Cortex of kidney (tissue), 1 donor: ENCODE measurements around the gene GLOD5.

Experiments
- DNase-seq: peaks from one replicate; lab custom pipeline; 2025; lab: John Stamatoyannopoulos, UW

GLOD5 gene

GRCh38 chrX:48753708-48754228 is 7.8 kb upstream of the GLOD5 start:
- DNase-seq: no peak

DNA sequence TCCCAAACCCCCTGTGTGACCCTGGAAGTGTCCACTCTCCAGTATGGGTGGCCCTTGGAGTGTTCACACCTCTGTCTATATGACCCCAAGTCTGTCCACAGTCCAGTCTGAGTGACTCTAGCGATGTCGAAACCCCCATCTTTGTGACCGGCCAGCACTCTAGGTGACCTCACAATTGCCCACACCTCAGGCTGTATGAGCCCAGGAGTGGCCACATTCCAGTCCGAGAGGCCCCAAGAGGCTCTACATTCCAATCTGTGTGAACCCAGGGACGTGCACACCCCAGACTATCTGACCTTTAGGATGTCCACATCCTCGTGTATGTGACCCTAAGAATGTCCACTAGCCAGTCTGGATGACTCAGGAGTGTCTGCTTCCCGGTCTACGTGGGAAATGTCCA is 7.3 kb upstream of the GLOD5 start:
- DNase-seq: no peak

GRCh38 chrX:48769230-48769629 is 7.7 kb downstream of the GLOD5 start:
- no peak for DNase-seq

GRCh38 chrX:48770296-48770695 is 8.7 kb downstream of the GLOD5 start:
- DNase-seq: no peak

DNA sequence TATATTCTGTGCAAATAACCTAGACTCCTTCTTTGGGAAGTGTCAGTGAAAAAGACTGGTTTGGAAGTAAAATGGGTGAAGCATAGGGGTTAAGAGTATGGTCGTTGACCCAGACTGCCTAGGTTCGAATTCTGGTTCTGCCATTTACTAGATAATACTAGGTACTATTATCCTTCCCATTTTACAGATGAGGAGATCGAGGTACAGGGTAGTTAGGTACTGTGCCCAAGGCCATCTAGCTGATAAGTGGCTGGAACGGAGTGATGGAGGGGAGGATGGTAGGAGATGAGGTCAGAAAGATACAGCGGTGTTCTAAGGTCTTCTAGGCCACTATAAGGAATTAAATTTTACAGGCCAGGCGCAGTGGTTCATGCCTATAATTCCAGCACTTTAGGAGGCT is 11.1 kb downstream of the GLOD5 start:
- DNase-seq: no peak

DNA sequence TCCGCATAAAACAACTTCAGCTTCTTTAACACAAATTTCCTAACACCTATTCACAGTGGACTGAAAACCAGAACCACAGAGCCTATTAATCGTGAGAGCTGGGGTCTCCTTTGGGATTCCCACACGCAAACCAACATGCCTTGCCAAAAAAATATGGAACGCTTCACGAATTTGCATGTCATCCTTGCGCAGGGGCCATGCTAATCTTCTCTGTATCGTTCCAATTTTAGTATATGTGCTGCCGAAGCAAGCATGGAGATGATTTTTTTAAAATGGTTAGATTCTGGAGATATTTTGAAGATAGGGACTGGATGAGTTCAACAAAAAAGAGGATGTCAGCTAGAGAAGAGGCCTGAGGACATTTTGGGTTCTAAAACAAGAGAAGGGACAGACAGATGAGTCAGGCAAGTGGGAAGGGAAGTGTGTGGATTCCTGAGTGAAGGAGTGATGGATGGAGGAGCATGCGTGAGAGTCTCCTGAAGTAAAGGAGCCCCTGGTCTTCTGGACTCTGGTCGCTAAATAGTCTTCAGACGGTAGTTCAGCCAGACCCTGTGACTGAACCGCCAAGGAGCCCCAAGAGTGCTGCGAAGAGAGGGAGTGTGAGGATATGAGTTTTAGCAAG is 15.4 kb downstream of the GLOD5 start:
- DNase-seq: no peak

- no peak for DNase-seq
Measured at GRCh38 chrX:48779399-48779798, 17.9 kb downstream of the GLOD5 start.

DNA sequence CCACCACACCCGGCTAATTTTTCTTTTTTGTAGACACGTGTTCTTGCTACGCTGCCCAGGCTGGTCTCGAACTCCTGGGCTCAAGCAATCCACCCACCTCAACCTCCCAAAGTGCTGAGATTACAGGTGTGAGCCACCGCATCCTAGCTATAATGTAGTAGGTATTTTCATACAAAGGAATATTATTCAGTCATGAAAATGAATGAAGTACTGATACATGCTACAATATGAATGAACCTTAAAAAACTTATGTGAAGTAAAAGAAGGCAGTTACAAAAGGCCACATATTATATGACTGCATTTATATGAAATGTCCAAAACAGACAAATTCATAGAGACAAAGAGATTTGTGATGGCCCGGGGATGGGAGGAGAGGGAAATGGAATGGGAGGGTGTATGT is 20.2 kb downstream of the GLOD5 start:
- DNase-seq: no peak

- DNase-seq: no peak
Measured at GRCh38 chrX:48782216-48782615, 20.7 kb downstream of the GLOD5 start.

- no peak for DNase-seq
Measured at GRCh38 chrX:48782795-48783194, 21.2 kb downstream of the GLOD5 start.

DNA sequence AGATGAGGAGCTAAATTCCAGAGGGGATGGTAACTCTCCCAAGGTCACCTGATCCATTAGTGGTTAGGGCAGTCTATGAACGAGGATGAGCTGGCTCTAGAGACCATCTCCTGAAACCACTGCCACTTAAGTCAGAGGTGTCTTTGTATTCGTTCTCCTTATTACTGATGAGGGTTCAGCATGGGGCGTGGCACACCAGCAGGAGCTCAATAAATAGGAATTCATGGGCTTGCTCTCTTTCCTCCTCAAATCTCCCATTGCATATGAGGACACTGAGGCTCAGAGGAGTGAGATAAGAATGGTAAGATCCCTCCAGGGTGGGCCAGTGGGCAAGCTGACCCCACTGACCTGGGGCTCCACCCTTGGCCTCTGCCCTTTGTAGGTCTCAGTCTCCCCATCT is 23.2 kb downstream of the GLOD5 start:
- DNase-seq: no peak

GRCh38 chrX:48785186-48785539 is 23.6 kb downstream of the GLOD5 start:
- no peak for DNase-seq

GRCh38 chrX:48785540-48786214 is 24.1 kb downstream of the GLOD5 start:
- no peak for DNase-seq

GRCh38 chrX:48786341-48786800 is 24.8 kb downstream of the GLOD5 start, which contains the start of gene GATA1:
GATA1 (plus strand) TSS chrX:48786590; CDS start chrX:48791110, 4,520 bp downstream.
- DNase-seq: no peak

GRCh38 chrX:48786825-48787504 is 25.4 kb downstream of the GLOD5 start:
- no peak for DNase-seq

GRCh38 chrX:48787505-48788443 is 26.2 kb downstream of the GLOD5 start:
- DNase-seq: no peak

DNA sequence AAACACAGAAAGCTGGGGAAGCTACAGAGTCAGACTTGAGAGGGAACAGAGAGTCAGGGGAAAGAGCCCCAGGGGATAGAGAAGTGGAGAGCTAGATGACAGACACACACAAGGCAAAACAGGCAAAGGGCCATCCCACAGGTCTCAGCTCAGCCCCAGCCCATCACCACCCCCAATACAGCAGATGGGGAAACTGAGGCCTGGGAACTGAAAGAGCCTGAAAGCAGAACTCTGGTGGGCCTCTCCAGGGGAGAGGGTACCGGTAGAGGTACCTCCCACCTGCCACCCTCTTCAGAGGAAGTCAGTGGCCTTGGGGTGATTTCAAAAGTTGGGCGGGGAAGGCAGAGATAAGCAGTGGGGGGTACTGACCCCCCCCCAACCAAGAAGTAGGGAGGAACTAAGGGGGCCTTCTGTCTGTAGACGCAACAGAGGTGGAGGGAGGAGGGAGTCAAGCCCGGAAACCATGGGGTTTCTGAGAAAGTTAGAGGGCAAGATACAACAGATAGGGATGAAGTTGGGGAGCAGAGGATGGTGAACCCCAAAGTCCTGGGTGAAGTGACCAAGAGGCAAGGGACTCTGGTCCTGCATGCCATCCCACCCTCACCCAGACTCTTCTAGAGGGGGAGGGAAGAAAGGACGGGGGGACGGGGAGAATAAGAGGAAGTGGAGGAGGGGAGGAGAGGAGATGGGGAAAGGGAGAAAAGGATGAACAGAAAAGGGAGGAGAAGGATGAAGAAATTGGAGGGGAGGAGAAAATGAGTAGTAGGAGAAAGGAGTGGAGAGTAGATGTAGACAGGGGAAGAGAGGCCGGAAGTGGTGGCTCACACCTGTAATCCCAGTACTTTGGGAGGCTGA is 28.0 kb downstream of the GLOD5 start:
- DNase-seq: no peak

DNA sequence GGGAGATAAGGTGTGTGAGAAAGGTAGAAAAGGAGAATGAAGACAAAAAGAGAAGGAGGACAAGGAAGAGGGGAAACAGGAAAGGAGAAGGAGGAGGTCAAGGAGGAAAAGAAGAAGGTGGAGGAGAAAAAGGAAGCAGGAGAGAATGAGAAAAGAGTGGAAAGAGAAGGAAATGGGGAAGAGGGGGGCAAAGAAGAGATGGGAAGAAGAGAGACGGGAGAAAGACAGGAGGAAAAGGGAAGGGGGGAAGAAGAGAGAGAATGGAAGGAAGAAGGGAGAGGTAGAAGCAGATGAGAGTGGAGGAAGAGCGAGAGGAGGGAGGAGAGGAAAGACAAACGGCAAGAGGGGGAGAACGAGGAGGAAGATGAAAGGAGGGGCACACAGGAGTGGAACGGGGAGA is 28.9 kb downstream of the GLOD5 start:
- no peak for DNase-seq

DNA sequence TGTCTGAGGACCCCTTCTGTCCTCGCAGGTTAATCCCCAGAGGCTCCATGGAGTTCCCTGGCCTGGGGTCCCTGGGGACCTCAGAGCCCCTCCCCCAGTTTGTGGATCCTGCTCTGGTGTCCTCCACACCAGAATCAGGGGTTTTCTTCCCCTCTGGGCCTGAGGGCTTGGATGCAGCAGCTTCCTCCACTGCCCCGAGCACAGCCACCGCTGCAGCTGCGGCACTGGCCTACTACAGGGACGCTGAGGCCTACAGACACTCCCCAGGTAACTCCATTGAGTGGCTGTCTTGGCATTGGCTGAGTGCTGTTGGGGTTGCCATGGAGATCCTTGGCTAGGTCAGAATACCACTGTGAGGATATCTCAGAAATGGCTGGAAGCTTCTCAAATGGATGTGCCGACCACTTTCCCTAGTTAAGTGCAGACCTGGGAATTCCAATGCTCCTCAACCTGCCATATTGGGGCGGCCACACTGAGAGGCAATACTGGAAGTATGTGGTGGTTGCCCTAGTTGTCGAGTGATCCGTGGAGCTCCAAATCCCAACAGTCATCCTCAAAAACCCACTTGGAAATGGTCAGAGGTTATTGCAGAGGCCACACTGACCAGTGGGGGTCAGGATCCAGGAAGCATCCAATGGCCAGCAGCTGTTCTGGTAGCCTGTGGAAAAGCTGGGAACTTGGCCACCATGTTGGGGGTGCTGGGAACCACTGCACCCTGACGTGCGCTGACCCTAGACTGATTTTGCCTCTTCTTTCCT is 29.7 kb downstream of the GLOD5 start:
- DNase-seq: no peak

DNA sequence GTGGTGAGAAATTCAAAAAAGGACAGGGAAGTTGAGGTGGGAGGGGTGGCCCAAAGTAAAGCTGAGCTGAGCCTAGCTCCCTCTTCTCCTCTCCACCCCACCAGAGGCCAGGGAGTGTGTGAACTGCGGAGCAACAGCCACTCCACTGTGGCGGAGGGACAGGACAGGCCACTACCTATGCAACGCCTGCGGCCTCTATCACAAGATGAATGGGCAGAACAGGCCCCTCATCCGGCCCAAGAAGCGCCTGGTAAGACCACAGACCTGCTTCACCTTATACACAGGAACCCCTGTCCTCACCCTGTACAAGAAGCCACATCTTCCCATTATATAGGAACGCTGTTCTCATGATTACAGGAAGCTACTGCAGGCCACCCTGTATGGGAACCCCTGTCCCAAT is 30.7 kb downstream of the GLOD5 start:
- DNase-seq: no peak
